Right hindlimb (tissue), 1 donor: ENCODE results near the gene GPR141.

Experiments
- DNase-seq: peaks from one replicate; pipeline ENCODE4 v3.0.0-alpha.2; 2018

The GPR141 gene

DNA sequence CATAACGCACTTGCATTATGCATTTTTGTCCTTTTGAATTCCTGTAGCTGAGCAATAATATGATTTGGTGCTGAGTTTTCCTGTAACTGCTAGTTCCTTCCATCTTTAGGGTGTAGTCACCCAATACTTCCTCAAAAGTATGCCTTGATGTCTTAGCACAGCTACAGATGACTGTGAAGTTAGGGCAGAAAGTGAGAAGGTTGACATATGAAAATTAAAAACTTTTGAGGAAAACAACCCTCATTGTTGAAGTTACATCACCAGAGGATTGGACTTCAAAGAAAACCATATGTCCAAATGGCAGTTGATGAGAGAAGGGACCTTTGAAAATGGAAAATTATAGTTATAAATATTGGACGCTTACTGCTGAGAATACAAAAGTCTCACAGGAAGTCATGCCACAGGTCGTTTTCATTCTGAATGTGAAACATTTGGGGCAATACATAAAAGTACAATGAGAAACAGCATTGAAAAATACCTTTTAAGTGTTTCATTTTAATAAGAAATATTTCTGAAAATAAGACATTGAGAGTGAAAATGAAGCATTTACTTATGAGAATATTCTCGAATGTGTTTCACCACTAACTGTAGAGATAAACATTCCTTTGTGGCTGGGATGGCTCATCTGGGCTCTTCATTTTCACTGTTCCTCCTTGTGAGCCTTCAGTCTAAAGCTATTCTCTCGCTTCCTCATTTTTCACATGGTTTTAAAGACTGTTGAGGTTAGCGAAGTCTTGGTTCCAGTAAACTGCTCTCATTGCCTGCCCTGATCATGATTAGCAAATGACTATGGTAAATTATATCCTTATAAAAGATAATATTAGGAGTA is 103.4 kb downstream of the GPR141 start:
- no peak for DNase-seq
